GM12878 (cell line): ENCODE results near the gene PTPN21. TPM values are rescaled to one million over a fixed set of nuclear protein-coding genes. Genes with fewer than 3 reads are reported as not detected.

ENCODE experiments used
- CBX3 ChIP-seq: fragments of 200-600 bp; sonication (generic); IDR thresholded peaks from 2 replicates; pipeline ENCODE4 v1.6.1; 2016; ENCODE audit warnings: low read depth, borderline replicate concordance
- NBN ChIP-seq: fragments of 450-650 bp; IDR thresholded peaks from 2 replicates; pipeline ENCODE4 v1.6.1; 2016
- NFIC ChIP-seq: IDR thresholded peaks from 2 replicates; pipeline ENCODE4 v1.6.1; 2012; ENCODE audit warnings: low read depth, mild to moderate bottlenecking, inconsistent platforms, low read length, moderate library complexity
- NR2C2 ChIP-seq: IDR thresholded peaks from 2 replicates; pipeline ENCODE4 v1.6.1; 2011; ENCODE audit warnings: borderline replicate concordance, low read depth; ENCODE audit not compliant: control insufficient read depth, insufficient read length
- SMARCA5 ChIP-seq: fragments of 450-650 bp; IDR thresholded peaks from 2 replicates; pipeline ENCODE4 v1.6.1; 2017; ENCODE audit warnings: mild to moderate bottlenecking
- SRF ChIP-seq, 2 experiments: IDR thresholded peaks; 2 replicates each; pipeline ENCODE4 v1.6.1; 2011; ENCODE audit warnings: low read depth in 2 of 2, low read length in 2 of 2, mild to moderate bottlenecking in 1 of 2, moderate library complexity in 1 of 2
- TARDBP ChIP-seq: IDR thresholded peaks from 2 replicates; pipeline ENCODE4 v1.6.1; 2016; ENCODE audit warnings: borderline replicate concordance
- ZNF622 ChIP-seq: fragments of 450-650 bp; IDR thresholded peaks from 2 replicates; pipeline ENCODE4 v1.6.1; 2017; ENCODE audit warnings: mild to moderate bottlenecking, inconsistent platforms
- polyA plus RNA-seq, 11 experiments: library from polyadenylated mRNA; depleted of rRNA in 4 of 11; unstranded in 6 of 11; stranded (reverse) in 5 of 11; fragments of >200 nt; fragmentation: Nextera tagmentation in 4 of 11; fragmentation: Illumina TruSeq in 1 of 11; extraction: Ambion mirVana in 4 of 11; extraction: Trizol in 1 of 11; gene quantifications; 1 replicate in 1 of 11; 2 replicates in 10 of 11; pipeline versions ENCODE4 v1.2.1 to v1.2.3, GENCODE V29; 2011 to 2016; ENCODE audit warnings: inconsistent platforms in 2 of 11, missing spikeins in 2 of 11, low read depth in 1 of 11
- total RNA-seq, 4 experiments: library from RNA; depleted of rRNA in 3 of 4; stranded (reverse); fragments of >200 nt in 3 of 4; fragmentation: Illumina TruSeq in 1 of 4; extraction: Trizol in 1 of 4; gene quantifications; 2 replicates each; pipeline versions ENCODE4 v1.2.1 to v1.2.3, GENCODE V29; 2013 to 2021
- TF ChIP-seq, protein P1 (sequence below): fragments of 450-650 bp; IDR thresholded peaks from 2 replicates; pipeline ENCODE4 v1.6.1; 2017; ENCODE audit warnings: mild to moderate bottlenecking, low read depth, inconsistent platforms; ENCODE audit not compliant: poor library complexity, severe bottlenecking
- TF ChIP-seq, protein P2 (sequence below): IDR thresholded peaks from 2 replicates; pipeline ENCODE4 v1.6.1; 2011; ENCODE audit warnings: low read depth, low read length, improper control_type of control experiment, borderline replicate concordance
- TF ChIP-seq, protein P3 (sequence below): fragments of 450-650 bp; IDR thresholded peaks from 2 replicates; pipeline ENCODE4 v1.6.1; 2017; ENCODE audit warnings: mild to moderate bottlenecking
- TF ChIP-seq, protein P4 (sequence below): fragments of 450-650 bp; IDR thresholded peaks from 2 replicates; pipeline ENCODE4 v1.6.1; 2017; ENCODE audit warnings: mild to moderate bottlenecking, moderate library complexity
- TF ChIP-seq, protein P5 (sequence below): IDR thresholded peaks from 2 replicates; pipeline ENCODE4 v1.6.1; 2012; ENCODE audit warnings: mild to moderate bottlenecking, low read depth, low read length
- TF ChIP-seq, protein P6 (sequence below): IDR thresholded peaks from 2 replicates; pipeline ENCODE4 v1.6.1; 2012; ENCODE audit warnings: low read depth, low read length, improper control_type of control experiment

Gene PTPN21
- total and polyA plus RNA-seq, 10 of the 15 experiments (the other 5 are each of a cell fraction or from before 2014, with no cell fraction given) = 0.01 to 0.23 (median 0.04) TPM; not detected in 3

DNA sequence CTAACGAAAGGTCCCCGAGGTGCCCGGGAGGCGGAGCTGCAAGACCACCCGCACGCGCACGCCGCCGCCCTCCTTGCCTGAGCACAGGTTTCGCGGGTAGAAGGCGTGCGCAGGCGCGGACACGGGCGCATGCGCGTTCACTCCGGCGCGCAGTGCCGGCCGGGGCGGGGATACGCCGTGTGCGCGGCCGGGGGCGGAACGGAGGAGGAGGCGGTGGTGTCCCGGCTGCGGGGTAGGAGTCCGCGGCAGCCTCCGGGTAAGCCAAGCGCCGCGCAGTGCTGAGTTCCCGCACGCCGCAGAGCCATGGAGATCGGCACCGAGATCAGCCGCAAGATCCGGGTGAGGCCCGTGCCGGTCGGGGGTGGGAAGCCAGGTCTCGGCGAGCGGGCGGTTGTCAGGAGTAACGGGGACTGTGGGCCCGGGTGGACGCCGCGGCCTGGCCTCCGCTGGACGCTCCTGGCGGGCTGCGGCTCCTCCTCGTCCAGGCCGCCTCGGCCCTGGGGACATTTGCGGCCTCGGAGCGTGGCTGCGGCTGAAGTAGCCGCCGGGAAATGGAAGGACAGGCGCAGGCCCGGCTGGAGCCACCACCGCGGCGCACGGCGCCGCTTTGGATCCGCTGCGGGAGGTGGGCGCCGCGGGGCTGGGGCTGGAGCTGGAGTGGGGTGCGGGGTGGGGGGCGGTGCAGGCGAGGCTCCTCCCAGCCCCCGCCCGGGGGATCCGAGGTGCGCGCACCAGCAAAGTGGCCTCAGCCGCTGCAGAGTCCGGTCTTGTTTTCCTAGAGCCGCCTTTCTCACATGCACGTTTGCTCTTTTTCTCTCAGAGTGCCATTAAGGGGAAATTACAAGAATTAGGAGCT lies 8.3 kb upstream of the PTPN21 start, which contains the start of gene ZC3H14 (continued):
- TF ChIP-seq, protein P1, sequence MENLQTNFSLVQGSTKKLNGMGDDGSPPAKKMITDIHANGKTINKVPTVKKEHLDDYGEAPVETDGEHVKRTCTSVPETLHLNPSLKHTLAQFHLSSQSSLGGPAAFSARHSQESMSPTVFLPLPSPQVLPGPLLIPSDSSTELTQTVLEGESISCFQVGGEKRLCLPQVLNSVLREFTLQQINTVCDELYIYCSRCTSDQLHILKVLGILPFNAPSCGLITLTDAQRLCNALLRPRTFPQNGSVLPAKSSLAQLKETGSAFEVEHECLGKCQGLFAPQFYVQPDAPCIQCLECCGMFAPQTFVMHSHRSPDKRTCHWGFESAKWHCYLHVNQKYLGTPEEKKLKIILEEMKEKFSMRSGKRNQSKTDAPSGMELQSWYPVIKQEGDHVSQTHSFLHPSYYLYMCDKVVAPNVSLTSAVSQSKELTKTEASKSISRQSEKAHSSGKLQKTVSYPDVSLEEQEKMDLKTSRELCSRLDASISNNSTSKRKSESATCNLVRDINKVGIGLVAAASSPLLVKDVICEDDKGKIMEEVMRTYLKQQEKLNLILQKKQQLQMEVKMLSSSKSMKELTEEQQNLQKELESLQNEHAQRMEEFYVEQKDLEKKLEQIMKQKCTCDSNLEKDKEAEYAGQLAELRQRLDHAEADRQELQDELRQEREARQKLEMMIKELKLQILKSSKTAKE = no peak
- TF ChIP-seq ZNF622 (no peak), NR2C2 (no peak), CBX3 (no peak), SRF (IDR thresholded peaks at IDR 0.05; ENCODE audit: low read depth in 2 of 2, low read length in 2 of 2) (no peak), TARDBP (peak; percentile 45; the same call in 1 of the 2 replicates), SMARCA5 (peak; percentile 28; the same call in 1 of the 2 replicates), NFIC (no peak), NBN (no peak)
- TF ChIP-seq, protein P2, sequence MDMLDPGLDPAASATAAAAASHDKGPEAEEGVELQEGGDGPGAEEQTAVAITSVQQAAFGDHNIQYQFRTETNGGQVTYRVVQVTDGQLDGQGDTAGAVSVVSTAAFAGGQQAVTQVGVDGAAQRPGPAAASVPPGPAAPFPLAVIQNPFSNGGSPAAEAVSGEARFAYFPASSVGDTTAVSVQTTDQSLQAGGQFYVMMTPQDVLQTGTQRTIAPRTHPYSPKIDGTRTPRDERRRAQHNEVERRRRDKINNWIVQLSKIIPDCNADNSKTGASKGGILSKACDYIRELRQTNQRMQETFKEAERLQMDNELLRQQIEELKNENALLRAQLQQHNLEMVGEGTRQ = no peak
- TF ChIP-seq, protein P3, sequence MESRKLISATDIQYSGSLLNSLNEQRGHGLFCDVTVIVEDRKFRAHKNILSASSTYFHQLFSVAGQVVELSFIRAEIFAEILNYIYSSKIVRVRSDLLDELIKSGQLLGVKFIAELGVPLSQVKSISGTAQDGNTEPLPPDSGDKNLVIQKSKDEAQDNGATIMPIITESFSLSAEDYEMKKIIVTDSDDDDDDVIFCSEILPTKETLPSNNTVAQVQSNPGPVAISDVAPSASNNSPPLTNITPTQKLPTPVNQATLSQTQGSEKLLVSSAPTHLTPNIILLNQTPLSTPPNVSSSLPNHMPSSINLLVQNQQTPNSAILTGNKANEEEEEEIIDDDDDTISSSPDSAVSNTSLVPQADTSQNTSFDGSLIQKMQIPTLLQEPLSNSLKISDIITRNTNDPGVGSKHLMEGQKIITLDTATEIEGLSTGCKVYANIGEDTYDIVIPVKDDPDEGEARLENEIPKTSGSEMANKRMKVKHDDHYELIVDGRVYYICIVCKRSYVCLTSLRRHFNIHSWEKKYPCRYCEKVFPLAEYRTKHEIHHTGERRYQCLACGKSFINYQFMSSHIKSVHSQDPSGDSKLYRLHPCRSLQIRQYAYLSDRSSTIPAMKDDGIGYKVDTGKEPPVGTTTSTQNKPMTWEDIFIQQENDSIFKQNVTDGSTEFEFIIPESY = no peak
- TF ChIP-seq, protein P4, sequence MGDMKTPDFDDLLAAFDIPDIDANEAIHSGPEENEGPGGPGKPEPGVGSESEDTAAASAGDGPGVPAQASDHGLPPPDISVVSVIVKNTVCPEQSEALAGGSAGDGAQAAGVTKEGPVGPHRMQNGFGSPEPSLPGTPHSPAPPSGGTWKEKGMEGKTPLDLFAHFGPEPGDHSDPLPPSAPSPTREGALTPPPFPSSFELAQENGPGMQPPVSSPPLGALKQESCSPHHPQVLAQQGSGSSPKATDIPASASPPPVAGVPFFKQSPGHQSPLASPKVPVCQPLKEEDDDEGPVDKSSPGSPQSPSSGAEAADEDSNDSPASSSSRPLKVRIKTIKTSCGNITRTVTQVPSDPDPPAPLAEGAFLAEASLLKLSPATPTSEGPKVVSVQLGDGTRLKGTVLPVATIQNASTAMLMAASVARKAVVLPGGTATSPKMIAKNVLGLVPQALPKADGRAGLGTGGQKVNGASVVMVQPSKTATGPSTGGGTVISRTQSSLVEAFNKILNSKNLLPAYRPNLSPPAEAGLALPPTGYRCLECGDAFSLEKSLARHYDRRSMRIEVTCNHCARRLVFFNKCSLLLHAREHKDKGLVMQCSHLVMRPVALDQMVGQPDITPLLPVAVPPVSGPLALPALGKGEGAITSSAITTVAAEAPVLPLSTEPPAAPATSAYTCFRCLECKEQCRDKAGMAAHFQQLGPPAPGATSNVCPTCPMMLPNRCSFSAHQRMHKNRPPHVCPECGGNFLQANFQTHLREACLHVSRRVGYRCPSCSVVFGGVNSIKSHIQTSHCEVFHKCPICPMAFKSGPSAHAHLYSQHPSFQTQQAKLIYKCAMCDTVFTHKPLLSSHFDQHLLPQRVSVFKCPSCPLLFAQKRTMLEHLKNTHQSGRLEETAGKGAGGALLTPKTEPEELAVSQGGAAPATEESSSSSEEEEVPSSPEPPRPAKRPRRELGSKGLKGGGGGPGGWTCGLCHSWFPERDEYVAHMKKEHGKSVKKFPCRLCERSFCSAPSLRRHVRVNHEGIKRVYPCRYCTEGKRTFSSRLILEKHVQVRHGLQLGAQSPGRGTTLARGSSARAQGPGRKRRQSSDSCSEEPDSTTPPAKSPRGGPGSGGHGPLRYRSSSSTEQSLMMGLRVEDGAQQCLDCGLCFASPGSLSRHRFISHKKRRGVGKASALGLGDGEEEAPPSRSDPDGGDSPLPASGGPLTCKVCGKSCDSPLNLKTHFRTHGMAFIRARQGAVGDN = peak; percentile 54; the same call in 1 of the 2 replicates
- TF ChIP-seq, protein P5, sequence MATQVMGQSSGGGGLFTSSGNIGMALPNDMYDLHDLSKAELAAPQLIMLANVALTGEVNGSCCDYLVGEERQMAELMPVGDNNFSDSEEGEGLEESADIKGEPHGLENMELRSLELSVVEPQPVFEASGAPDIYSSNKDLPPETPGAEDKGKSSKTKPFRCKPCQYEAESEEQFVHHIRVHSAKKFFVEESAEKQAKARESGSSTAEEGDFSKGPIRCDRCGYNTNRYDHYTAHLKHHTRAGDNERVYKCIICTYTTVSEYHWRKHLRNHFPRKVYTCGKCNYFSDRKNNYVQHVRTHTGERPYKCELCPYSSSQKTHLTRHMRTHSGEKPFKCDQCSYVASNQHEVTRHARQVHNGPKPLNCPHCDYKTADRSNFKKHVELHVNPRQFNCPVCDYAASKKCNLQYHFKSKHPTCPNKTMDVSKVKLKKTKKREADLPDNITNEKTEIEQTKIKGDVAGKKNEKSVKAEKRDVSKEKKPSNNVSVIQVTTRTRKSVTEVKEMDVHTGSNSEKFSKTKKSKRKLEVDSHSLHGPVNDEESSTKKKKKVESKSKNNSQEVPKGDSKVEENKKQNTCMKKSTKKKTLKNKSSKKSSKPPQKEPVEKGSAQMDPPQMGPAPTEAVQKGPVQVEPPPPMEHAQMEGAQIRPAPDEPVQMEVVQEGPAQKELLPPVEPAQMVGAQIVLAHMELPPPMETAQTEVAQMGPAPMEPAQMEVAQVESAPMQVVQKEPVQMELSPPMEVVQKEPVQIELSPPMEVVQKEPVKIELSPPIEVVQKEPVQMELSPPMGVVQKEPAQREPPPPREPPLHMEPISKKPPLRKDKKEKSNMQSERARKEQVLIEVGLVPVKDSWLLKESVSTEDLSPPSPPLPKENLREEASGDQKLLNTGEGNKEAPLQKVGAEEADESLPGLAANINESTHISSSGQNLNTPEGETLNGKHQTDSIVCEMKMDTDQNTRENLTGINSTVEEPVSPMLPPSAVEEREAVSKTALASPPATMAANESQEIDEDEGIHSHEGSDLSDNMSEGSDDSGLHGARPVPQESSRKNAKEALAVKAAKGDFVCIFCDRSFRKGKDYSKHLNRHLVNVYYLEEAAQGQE = no peak
- TF ChIP-seq, protein P6, sequence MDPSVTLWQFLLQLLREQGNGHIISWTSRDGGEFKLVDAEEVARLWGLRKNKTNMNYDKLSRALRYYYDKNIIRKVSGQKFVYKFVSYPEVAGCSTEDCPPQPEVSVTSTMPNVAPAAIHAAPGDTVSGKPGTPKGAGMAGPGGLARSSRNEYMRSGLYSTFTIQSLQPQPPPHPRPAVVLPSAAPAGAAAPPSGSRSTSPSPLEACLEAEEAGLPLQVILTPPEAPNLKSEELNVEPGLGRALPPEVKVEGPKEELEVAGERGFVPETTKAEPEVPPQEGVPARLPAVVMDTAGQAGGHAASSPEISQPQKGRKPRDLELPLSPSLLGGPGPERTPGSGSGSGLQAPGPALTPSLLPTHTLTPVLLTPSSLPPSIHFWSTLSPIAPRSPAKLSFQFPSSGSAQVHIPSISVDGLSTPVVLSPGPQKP = no peak
